CD4-positive, alpha-beta T cell treated with Interleukin-10 for 1 hour (primary cell): ENCODE results near the gene PCDH1.

Source experiments
- DNase-seq: peaks from one replicate; pipeline ENCODE4 v3.0.0-alpha.2; 2020

Gene PCDH1

DNA sequence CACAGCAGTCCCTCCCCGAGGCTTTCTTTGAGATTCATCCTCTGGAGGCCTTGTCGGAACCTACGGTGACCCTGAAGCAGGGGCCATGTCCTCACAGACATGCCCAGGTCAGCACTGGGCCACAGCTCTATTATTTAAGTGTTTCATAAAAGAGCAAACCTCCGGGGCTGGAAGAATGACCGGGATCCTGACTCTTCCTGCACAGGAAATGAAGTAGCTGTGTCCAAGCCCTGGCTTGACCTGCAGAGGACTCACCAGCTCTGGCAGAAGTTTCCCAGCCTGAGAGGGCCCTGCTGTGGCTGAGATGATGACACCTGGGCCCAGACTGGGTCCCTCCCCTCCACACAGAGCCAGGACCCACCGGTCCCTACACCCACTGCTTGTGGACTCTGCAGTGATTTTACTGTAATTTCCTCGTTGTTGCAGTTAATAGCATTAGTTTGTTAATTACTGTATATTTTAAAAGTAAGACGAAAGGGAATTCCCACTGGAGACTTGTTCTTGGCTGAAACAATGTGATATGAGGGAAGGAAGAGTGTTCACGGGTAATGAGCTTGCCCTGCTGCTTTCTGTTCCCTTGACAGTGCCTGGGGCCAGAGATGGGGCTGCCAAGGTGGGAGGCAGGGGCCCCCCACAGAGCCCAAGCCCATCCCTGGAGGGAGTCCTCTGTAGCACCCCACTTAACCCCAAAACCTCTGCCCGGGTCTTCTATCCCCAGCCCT, 72.2 kb downstream of the PCDH1 start:
- DNase-seq, result no peak

DNA sequence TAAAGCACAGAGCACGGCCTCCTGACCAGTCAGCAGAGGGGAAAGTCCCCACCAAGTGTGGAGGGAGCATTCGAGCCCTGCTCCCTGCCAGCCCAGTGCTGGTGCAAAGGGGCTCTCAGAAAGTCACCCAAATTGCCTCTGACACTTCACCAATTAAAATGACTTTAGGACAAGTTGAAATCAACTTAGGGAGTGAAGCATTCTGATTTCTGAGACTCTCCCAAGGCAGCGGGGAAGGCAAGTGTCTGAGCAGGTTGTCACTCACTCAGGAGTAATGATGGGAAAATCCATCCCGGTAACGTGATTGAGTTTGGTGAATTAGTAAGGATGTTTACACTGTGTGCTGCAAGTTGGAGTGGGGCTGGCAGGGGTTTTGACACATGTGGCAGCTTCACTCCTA, 73.7 kb downstream of the PCDH1 start:
- DNase-seq, result no peak
